ENCODE results near the gene UBXN2A.
"Not testable (repeated sequence)": the region's sequence is repeated elsewhere in the genome, so short reads cannot be mapped to it uniquely, and the experiment has no call there.

Gene UBXN2A

GRCh38 chr2:24012521-24013188 is 72.4 kb downstream of the UBXN2A start:
- H3K4me3 ChIP-seq (ENCODE audit: low read depth, low read length): no peak overlapping the region
- no peak for DNase-seq (ENCODE audit: low read depth)
- no peak for TF ChIP-seq CTCF (conservative IDR thresholded peaks at IDR 0.05; ENCODE audit: low read depth, low read length)

DNA sequence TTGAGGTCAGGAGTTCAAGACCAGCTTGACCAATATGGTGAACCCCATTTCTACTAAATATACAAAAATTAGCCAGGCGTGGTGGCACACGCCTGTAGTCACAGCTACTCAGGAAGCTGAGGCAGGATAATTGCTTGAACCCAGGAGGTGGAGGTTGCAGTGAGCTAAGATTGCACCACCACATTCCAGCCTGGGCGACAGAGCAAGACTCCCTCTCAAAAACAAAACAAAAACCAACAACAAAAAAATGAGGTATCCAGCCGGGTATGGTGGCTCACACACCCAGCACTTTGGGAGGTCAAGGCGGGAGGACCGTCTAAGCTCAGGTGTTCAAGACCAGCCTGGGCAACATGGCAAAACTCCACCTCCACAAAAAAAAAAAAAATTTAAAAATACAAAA is 74.6 kb downstream of the UBXN2A start:
- H3K4me3 ChIP-seq (ENCODE audit: low read depth, low read length); DNase-seq (ENCODE audit: low read depth): not testable (repeated sequence)

DNA sequence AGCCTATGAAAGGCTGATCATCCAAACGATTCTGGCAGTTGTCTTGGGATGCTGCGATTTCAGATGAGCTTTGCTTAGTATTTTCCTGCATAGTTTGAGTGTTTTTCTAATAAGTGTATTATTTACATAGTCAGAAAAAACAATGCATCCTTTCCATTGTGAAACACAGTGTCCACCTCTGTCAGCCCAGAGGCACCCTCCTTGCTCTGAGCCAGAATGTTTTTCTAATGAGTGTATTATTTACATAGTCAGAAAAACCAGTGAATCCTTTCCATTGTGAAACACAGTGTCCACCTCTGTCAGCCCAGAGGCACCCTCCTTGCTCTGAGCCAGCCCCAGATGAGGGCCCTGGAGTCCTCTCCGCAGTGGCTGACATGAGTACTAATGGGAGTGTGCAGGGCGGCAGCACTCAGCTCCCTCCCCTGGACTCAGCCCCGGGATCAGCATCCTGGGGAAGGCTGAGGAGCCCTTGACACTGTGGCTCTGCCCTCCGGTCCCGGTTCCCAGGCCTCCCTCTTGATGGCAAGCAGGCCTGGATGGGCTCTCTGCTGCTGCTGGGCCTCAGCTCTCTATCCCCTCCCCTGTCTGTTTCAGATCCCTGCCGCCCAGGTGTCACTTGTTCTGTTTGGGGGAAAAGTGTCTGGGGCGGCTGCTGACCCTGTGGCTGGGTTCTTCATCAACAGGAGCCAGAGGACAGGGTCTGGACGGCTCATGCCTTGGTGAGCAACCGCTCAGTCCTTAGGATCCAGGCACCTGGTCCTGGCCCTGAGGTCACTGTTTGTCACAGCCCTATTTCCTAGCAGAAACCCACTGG is 75.5 kb downstream of the UBXN2A start:
- H3K4me3 ChIP-seq (ENCODE audit: low read depth, low read length): no peak overlapping the region
- DNase-seq (ENCODE audit: low read depth): peak; percentile 81
- no peak for TF ChIP-seq CTCF (conservative IDR thresholded peaks at IDR 0.05; ENCODE audit: low read depth, low read length)

GRCh38 chr2:24016376-24016761 is 76.1 kb downstream of the UBXN2A start:
- DNase-seq (ENCODE audit: low read depth): no peak
- TF ChIP-seq CTCF (conservative IDR thresholded peaks at IDR 0.05; ENCODE audit: low read depth, low read length): no peak
- H3K4me3 ChIP-seq (ENCODE audit: low read depth, low read length): no peak overlapping the region

DNA sequence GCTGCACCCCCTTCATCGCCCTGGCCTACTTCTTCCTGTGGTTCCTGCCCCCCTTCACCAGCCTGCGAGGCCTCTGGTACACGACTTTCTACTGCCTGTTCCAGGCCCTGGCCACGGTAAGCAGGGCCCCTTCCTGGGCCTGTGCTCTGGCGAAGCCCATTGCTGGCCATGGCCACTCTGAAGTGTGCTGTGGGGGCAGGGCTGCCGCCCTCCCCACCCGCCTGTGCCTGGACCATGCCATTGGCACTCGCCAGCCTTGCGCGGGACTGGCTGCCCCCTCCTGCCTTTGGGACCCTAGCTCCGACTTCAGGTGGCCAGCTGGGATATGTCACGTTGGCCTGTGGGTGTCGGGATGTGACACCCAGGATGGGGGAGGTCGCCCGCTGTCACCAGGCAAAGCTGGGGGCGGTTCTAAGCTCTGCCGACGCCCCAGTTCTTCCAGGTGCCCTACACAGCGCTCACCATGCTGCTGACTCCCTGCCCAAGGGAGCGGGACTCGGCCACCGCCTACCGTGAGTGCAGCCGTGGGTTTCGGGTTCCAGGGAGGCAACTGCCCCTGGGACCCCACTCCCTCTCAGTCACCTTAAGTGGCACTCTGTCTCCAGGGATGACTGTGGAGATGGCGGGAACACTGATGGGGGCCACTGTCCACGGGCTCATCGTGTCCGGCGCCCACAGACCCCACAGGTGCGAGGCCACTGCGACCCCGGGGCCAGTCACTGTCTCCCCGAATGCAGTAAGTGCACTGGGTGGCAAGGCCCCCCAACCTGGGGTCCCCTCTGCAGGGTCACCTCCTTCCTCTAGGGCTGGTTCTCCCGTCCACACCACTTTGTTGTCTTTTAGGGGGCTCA is 76.8 kb downstream of the UBXN2A start:
- no peak for DNase-seq (ENCODE audit: low read depth)
- H3K4me3 ChIP-seq (ENCODE audit: low read depth, low read length): no peak overlapping the region
- no peak for TF ChIP-seq CTCF (conservative IDR thresholded peaks at IDR 0.05; ENCODE audit: low read depth, low read length)

DNA sequence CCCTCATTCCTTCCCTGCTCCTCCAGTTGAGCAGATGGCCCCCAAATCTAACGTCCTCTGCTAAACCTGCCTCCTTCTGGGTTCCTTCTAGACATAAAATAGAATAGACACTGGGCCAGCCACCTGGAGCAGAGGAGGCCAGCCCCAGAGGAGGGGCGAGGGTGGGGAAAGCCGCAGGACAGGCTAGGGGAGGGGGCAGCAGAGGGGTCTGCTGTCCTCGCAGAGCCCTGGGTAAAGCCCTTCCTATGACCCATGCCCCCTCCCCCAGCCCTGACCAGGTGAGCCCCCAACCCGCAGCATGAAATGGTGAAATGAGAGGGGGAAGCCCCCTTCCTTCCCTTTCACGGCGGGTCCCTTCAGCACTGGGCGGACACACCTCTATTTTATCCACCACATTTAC is 77.4 kb downstream of the UBXN2A start:
- DNase-seq (ENCODE audit: low read depth): no peak
- TF ChIP-seq CTCF (conservative IDR thresholded peaks at IDR 0.05; ENCODE audit: low read depth, low read length): no peak
- H3K4me3 ChIP-seq (ENCODE audit: low read depth, low read length): no peak overlapping the region

DNA sequence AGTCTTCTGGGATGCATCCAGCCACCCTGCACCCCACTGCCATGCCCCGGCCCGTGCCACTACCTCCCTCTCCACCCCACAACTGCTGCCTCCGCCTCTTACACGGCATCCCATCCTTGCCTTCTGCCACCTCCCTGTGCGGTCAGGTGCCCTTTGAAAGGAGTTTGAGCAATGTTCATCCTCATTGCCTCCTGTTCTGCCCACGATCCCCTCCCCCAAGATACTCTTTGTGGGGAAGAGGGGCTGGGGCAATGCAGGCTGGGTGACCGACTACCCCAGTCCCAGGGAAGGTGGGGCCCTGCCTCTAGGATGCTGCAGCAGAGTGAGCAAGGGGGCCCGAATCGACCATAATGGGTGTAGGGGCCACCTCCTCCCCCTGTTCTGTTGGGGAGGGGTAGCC is 78.0 kb downstream of the UBXN2A start:
- no peak for DNase-seq (ENCODE audit: low read depth)
- TF ChIP-seq CTCF (conservative IDR thresholded peaks at IDR 0.05; ENCODE audit: low read depth, low read length): no peak
- H3K4me3 ChIP-seq (ENCODE audit: low read depth, low read length): no peak overlapping the region
